Measurements from ENCODE around the gene SHE.

DNA sequence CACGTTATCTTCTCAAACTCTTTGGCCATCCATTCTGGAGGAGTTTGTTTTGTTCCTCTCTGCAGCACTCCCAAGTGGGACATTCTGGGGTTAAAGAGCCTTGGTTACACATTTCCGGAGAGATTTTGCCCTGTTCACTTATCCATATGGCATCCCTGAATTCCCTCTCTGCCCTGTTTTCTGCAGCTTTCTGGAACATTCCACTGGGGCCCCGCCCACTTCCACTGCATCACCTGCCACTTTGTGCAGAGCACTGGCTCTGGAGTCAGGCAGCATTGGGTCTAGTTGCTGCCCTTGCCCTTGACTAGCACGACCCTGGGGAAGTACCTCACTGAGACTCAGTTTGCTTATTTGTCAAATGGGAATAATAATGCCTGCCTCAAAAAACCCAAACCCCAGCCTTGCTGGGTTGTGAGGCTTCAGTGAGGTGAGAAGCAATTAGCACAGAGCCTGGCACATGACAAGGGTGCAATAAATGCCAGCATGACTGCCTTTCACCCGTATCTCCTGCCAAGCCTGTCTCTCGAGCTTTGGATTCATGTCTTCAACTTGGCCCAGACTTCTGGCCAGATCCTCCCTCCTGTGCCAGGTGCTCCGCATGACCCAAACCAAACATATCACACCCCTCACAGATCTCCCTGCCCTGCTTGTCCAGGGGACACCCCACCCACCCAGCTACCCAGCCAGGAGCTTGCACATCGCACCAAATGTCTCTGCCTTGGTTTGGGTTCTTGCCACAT, 58.8 kb downstream of the SHE start:
- TF ChIP-seq, protein P1, sequence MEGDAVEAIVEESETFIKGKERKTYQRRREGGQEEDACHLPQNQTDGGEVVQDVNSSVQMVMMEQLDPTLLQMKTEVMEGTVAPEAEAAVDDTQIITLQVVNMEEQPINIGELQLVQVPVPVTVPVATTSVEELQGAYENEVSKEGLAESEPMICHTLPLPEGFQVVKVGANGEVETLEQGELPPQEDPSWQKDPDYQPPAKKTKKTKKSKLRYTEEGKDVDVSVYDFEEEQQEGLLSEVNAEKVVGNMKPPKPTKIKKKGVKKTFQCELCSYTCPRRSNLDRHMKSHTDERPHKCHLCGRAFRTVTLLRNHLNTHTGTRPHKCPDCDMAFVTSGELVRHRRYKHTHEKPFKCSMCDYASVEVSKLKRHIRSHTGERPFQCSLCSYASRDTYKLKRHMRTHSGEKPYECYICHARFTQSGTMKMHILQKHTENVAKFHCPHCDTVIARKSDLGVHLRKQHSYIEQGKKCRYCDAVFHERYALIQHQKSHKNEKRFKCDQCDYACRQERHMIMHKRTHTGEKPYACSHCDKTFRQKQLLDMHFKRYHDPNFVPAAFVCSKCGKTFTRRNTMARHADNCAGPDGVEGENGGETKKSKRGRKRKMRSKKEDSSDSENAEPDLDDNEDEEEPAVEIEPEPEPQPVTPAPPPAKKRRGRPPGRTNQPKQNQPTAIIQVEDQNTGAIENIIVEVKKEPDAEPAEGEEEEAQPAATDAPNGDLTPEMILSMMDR (IDR thresholded peaks at IDR 0.05): no peak
- no peak for TF ChIP-seq POLR2A (IDR thresholded peaks at IDR 0.05)

Measured in body of pancreas (tissue), 4 donors.